Measurements from ENCODE around the gene REN. TPM values are rescaled to one million over a fixed set of nuclear protein-coding genes. Genes with fewer than 3 reads are reported as not detected.

The REN gene
- total and polyA plus RNA-seq, 4 donors = 0.05 to 0.25 (median 0.15) TPM; not detected in 1

- 16% methylated on average over 44 of the region's 44 CpGs for WGBS
- TF ChIP-seq REST (IDR thresholded peaks at IDR 0.05) (no peak), MAX (IDR thresholded peaks at IDR 0.05) (no peak), HNF4A (conservative IDR thresholded peaks at IDR 0.05) (no peak), RAD21 (IDR thresholded peaks at IDR 0.05) (no peak), CTCF (IDR thresholded peaks at IDR 0.05; ENCODE audit: low read depth, low read length, missing input control) (no peak), TAF1 (conservative IDR thresholded peaks at IDR 0.05) (no peak), FOXA1 (IDR thresholded peaks at IDR 0.05) (no peak), SP1 (IDR thresholded peaks at IDR 0.05) (no peak), RXRA (IDR thresholded peaks at IDR 0.05) (no peak), YY1 (IDR thresholded peaks at IDR 0.05) (no peak), ZBTB33 (IDR thresholded peaks at IDR 0.05) (no peak), NR2F2 (IDR thresholded peaks at IDR 0.05) (no peak), FOXA2 (IDR thresholded peaks at IDR 0.05) (no peak)
- Histone ChIP-seq H3K36me3 (ENCODE audit: control insufficient read depth in 4 of 4, insufficient read depth in 3 of 4, low read depth in 1 of 4, low read length in 3 of 4) (no peaks in the 10 kb centered on the region), H3K9ac (ENCODE audit: low read depth in 1 of 2, low read length in 2 of 2) (no peak overlapping the region), H3K27ac (ENCODE audit: low read depth in 1 of 2, low read length in 2 of 2) (no peak overlapping the region), H3K4me3 (ENCODE audit: low read depth in 1 of 3, low read length in 3 of 3) (peak overlapping the region in 1 of 3 donors; percentile 32), H3K27me3 (ENCODE audit: control insufficient read depth in 4 of 4, insufficient read depth in 4 of 4, low read length in 3 of 4) (peaks cover 0 to 3% (median 0%) of the 10 kb centered on the region in 4 donors), H3K9me3 (ENCODE audit: control insufficient read depth in 4 of 4, low read length in 3 of 4) (no peaks in the 10 kb centered on the region), H3K4me1 (ENCODE audit: control insufficient read depth in 4 of 4, insufficient read depth in 4 of 4, low read length in 3 of 4) (peaks cover 0 to 3% (median 0%) of the 10 kb centered on the region in 4 donors)
- DNase-seq (ENCODE audit: low spot score) = peak; percentile 75
Measured at GRCh38 chr1:204190212-204191211, 24.4 kb upstream of the REN start.

Data from liver (tissue), 9 donors.